Right cardiac atrium (tissue), 5 donors: Measurements from ENCODE around the gene TRA2B. TPM values are rescaled to one million over a fixed set of nuclear protein-coding genes. Genes with fewer than 3 reads are reported as not detected.
A peak's percentile ranks its signal among the peaks of the same experiment; 100 is the strongest.

Source experiments
- ATAC-seq, 2 donors: fragments of 200-7000 bp; cut with Tn5 transposase; one replicate each; pipeline versions ENCODE4 v1.8.0 to v1.9.1; 2020; ENCODE audit warnings: moderate library complexity in 2 of 2, mild to moderate bottlenecking in 1 of 2
- DNase-seq, 3 donors: peaks; one replicate each; pipeline ENCODE4 v3.0.0-alpha.2; 2020
- H3K27ac ChIP-seq: one replicate; pipeline ENCODE4 v1.5.1; 2013; ENCODE audit warnings: mild to moderate bottlenecking, low read length, control low read depth, moderate library complexity
- H3K27me3 ChIP-seq: one replicate; pipeline ENCODE4 v1.6.1; 2013; ENCODE audit not compliant: control insufficient read depth, insufficient read depth
- H3K4me1 ChIP-seq: one replicate; pipeline ENCODE4 v1.6.1; 2013; ENCODE audit warnings: low read length; ENCODE audit not compliant: control insufficient read depth, insufficient read depth
- H3K4me3 ChIP-seq: one replicate; pipeline ENCODE4 v1.5.1; 2013; ENCODE audit warnings: low read length, control low read depth
- H3K9me3 ChIP-seq: one replicate; pipeline ENCODE4 v1.6.1; 2013; ENCODE audit warnings: low read length; ENCODE audit not compliant: control insufficient read depth
- WGBS: extraction: QIAGEN DNeasy Blood & Tissue Kit; methylation state at CpG from one replicate; pipeline ENCODE4 v1.1.7; 2013; 5-methylcytosine and 5-hydroxymethylcytosine counted together
- intact Hi-C, 4 donors: fragments of 100-400 bp; cut with DNase I; formaldehyde crosslinking; loops; one replicate each; pipeline versions ENCODE4 v1.11.0 to v1.14.0; 2022 to 2023
- polyA plus RNA-seq: library from polyadenylated mRNA; stranded (reverse); fragments of 200-250 nt; gene quantifications from one replicate; pipeline ENCODE4 v1.2.3, GENCODE V29; 2013
- total RNA-seq, 4 donors: library from RNA; stranded (reverse); fragmentation: NEBNext Ultra II Directional; extraction: Animal tissue kit (Norgen Biotek cat#: 25700); gene quantifications; one replicate each; pipeline ENCODE4 v1.2.1, GENCODE V29; 2021
- donor health status: healthy with polysubstance abuse.
- donor health status: DM: no; HTN: yes; CAD: no.
- donor health status: DM: no; HTN: no; CAD: no.
- donor health status: DM: no; HTN: yes; CAD: no; lungs with severe emphysema.
- donor health status: DM: yes; HTN: yes; CAD: no.

Gene TRA2B
- total and polyA plus RNA-seq, 5 donors = 45.8 to 79.7 (median 53.2) TPM

GRCh38 chr3:185927501-185928200 lies 10.2 kb downstream of the TRA2B start:
- H3K9me3 ChIP-seq = no peaks in the 10 kb centered on the region
- no peak for ATAC-seq
- no peak overlapping the region for H3K27ac ChIP-seq
- intact Hi-C loops = no loop called here
- H3K27me3 ChIP-seq = no peaks in the 10 kb centered on the region
- no peak for DNase-seq
- H3K4me1 ChIP-seq = peaks cover 17% of the 10 kb centered on the region
- WGBS = 12% methylated on average over 1 of the region's 1 CpG
- peak overlapping the region; percentile 22 for H3K4me3 ChIP-seq

- no peak overlapping the region for H3K4me3 ChIP-seq
- 51% methylated on average over 9 of the region's 9 CpGs for WGBS
- intact Hi-C loops = no loop called here
These were observed 11.4 kb downstream of the TRA2B start for GRCh38 chr3:185926445-185926844.

DNA sequence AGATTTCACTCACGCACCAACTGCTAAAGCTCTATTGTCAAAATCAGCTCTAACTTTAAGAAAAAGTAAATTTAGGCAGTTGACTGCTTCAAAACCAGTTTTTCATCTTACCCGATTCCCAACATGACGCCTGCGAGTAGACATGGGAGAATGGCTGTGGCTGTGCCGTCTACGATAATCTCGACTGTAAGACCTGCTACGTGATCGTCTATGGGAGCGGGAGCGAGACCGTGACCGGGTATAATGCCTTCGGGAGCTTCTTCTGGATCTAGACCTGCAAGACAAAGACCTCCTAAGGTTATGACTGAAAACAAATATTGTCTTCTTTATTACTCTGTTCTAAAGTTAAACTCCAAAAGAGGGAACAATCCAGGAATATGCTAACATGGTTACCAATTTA lies 12.5 kb downstream of the TRA2B start:
- Histone ChIP-seq H3K4me1 (peaks cover 15% of the 10 kb centered on the region), H3K27ac (no peak overlapping the region), H3K4me3 (no peak overlapping the region), H3K27me3 (no peaks in the 10 kb centered on the region), H3K9me3 (no peaks in the 10 kb centered on the region)
- intact Hi-C loops = no loop called here
- no peak for ATAC-seq
- no peak for DNase-seq
- 83% methylated on average over 14 of the region's 14 CpGs for WGBS

More at GRCh38 chr3:185926445-185926844, 11.4 kb downstream of the TRA2B start:
- DNase-seq (no peak), ATAC-seq (no peak)
- Histone ChIP-seq H3K9me3 (no peaks in the 10 kb centered on the region), H3K27ac (no peak overlapping the region), H3K27me3 (no peaks in the 10 kb centered on the region), H3K4me1 (peaks cover 17% of the 10 kb centered on the region)

DNA sequence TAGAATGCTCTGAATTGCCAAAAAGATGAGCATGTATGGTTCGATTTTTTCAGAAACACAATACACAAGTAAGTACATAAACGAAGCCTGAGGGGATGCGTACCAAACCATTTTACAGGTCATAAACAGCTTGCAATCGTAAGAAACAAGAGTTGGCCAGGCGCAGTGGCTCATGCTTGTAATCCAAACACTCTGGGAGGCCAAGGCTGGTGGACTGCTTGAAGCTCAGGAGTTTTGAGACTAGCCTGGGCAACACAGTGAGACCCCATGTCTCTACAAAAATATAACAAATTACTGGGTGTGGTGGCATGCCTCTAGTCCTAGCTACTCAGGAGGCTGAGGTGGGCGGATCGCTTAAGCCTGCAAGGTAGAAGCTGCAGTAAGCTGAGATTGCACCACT lies 13.4 kb downstream of the TRA2B start:
- intact Hi-C loops = no loop called here
- Histone ChIP-seq H3K4me3 (no peak overlapping the region), H3K4me1 (peaks cover 11% of the 10 kb centered on the region), H3K27me3 (no peaks in the 10 kb centered on the region), H3K27ac (no peak overlapping the region), H3K9me3 (no peaks in the 10 kb centered on the region)
- ATAC-seq (peak; percentile 11 to 20), DNase-seq (no peak)
- WGBS = 80% methylated on average over 7 of the region's 7 CpGs

GRCh38 chr3:185920184-185920583 lies 17.6 kb downstream of the TRA2B start:
- no peak for ATAC-seq
- intact Hi-C loops = no loop called here

GRCh38 chr3:185916042-185916833 lies 21.6 kb downstream of the TRA2B start:
- Histone ChIP-seq H3K27me3 (no peaks in the 10 kb centered on the region), H3K27ac (no peak overlapping the region), H3K9me3 (no peaks in the 10 kb centered on the region), H3K4me1 (no peaks in the 10 kb centered on the region), H3K4me3 (no peak overlapping the region)
- intact Hi-C loops = no loop called here
- no peak for ATAC-seq
- DNase-seq = no peak
- whole genome bisulfite sequencing = 91% methylated on average over 5 of the region's 5 CpGs

More at GRCh38 chr3:185920184-185920583, 17.6 kb downstream of the TRA2B start:
- no peaks in the 10 kb centered on the region for H3K9me3 ChIP-seq
- DNase-seq = no peak
- 90% methylated on average over 4 of the region's 4 CpGs for WGBS
- peaks cover 3% of the 10 kb centered on the region for H3K4me1 ChIP-seq
- no peak overlapping the region for H3K4me3 ChIP-seq
- no peaks in the 10 kb centered on the region for H3K27me3 ChIP-seq
- no peak overlapping the region for H3K27ac ChIP-seq

DNA sequence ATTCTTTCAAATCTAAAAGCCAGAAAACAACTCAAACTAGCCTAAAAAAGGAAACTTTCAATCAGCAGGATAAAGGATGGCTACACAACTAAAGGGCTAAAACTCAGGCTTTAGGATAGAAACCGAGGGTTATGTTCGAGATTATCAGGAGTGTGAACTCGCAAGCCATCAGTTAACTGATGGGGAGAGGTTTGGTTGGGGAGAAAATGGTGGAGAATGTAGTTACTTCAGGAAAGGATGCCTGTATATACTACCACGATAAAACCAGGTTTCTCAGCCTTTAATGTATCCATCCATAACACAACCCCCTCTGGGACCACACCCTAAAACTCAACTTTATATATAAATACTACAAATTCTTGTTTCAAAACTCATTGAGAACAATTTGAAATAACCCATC lies 22.2 kb downstream of the TRA2B start:
- H3K27me3 ChIP-seq = no peaks in the 10 kb centered on the region
- H3K4me1 ChIP-seq = no peaks in the 10 kb centered on the region
- no peak overlapping the region for H3K4me3 ChIP-seq
- ATAC-seq (no peak), DNase-seq (no peak)
- whole genome bisulfite sequencing = 82% methylated on average over 4 of the region's 4 CpGs
- H3K9me3 ChIP-seq = no peaks in the 10 kb centered on the region
- intact Hi-C loops = no loop called here
- H3K27ac ChIP-seq = no peak overlapping the region

DNA sequence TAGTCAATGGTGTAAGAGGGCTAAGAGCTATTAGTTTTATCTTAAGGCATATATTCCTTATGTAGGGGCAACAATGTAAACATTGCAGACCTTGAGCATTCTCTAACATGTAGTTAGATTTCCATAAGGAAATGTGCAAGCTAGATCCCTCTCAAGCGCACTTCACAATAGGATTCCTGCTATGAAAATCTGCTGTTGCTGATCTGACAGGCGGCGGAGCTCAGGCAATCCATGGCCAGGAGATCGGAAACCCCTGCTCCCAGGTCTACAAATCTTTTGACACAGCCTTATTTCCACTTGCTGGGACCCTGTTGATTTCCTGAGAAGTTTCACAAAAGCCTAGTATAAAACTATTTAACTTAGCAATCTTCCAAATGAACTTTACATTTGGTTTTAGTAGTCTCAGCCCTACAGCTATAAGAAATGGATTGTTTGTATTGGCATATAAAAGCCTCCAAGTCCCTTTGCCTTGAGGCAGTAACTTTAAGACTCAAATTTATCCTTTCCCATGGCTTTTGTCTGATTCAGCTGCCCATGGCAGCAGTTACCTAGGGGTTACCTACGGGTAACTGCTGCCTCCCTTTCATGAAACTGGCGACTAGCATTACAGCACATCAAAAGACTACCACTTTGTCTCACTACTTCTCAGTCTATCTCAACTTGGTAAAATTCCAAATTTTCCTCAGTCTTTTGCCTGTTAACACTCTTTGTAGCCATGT lies 22.7 kb downstream of the TRA2B start:
- H3K27ac ChIP-seq = no peak overlapping the region
- WGBS = 90% methylated on average over 6 of the region's 6 CpGs
- no peaks in the 10 kb centered on the region for H3K4me1 ChIP-seq
- H3K9me3 ChIP-seq = no peaks in the 10 kb centered on the region
- no peak for DNase-seq
- no peak overlapping the region for H3K4me3 ChIP-seq
- no peak for ATAC-seq
- intact Hi-C loops = loop anchor here in 1 of 4 donors (5.0 kb wide), 1 partner anchor 88 kb away; the partner anchor contains the start of gene IGF2BP2
- H3K27me3 ChIP-seq = no peaks in the 10 kb centered on the region

DNA sequence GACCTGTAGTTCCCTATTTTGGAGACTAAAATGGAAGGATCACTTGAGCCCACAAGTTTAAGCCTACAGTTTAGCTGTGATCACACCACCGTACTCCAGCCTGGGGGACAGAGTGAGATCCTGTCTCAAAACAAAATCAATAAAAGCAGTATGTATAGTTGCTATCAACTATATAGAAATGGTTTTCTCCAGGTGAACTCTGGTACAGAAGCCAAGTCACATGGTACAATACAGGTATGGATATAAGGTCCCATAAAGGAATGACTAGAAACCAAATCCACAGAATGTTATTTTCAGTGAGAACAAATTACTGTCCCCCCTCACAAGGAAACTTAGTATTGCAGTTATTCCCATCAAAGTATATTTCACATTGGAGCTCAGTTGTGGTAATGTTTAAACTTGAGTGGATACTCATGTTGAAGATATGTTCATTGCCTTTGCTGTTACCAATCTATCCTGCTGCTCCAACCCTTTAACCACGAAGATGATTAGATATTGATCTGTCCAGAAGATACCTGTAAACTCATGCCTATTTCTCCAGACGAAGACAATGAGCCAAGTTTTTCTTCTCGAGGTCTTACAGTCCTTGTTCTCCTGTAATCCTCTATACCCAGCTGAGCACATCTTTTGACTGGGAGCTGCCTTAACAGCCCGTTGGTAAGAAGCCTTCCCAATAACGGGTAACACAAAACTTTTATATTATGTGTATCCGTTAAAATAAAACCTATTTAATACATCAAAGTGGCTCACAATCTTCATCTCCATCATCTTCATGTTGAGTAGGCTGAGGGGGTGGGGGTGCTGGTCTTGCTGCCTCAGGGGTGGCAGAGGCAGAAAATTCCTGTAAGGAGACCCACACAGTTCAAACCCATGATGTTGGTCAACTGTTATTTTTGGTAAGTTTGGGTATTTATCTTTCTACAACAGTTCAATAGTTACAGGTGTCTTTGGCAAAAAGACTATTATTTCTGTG lies 24.6 kb downstream of the TRA2B start:
- H3K4me1 ChIP-seq = no peaks in the 10 kb centered on the region
- intact Hi-C loops = loop anchor here in 1 of 4 donors (5.0 kb wide), 1 partner anchor 86 kb away; the partner anchor contains the start of gene IGF2BP2
- ATAC-seq (peak in 1 of 2 donors; percentile 20), DNase-seq (no peak)
- H3K27me3 ChIP-seq = no peaks in the 10 kb centered on the region
- no peak overlapping the region for H3K4me3 ChIP-seq
- WGBS = 71% methylated on average over 7 of the region's 7 CpGs
- H3K27ac ChIP-seq = no peak overlapping the region
- H3K9me3 ChIP-seq = no peaks in the 10 kb centered on the region

- Histone ChIP-seq H3K4me1 (no peaks in the 10 kb centered on the region), H3K4me3 (no peak overlapping the region), H3K9me3 (no peaks in the 10 kb centered on the region), H3K27ac (no peak overlapping the region), H3K27me3 (no peaks in the 10 kb centered on the region)
- ATAC-seq (no peak), DNase-seq (peak in 1 of 3 donors; percentile 34)
- intact Hi-C loops = loop anchor here in 1 of 4 donors (5.0 kb wide), 1 partner anchor 85 kb away; the partner anchor contains the start of gene IGF2BP2
- WGBS = 90% methylated on average over 11 of the region's 11 CpGs
These were observed 25.3 kb downstream of the TRA2B start for GRCh38 chr3:185912512-185912911.
